HepG2 (cell line): ENCODE results near the gene EGLN2. TPM values are rescaled to one million over a fixed set of nuclear protein-coding genes. Genes with fewer than 3 reads are reported as not detected.
A peak's percentile ranks its signal among the peaks of the same experiment; 100 is the strongest.

Experiments used
- ATAC-seq: fragments of 200-7000 bp; cut with Tn5 transposase; 3 replicates; pipeline ENCODE4 v1.9.1; 2020; ENCODE audit warnings: mild to moderate bottlenecking, moderate library complexity
- BruUV-seq: library from RNA; stranded (reverse); fragments of 400-500 nt; replicated peaks from 2 replicates; lab custom pipeline; 2021; lab: Mats Ljungman, UMichigan
- CTCF ChIA-PET: fragments of 300-600 bp; formaldehyde crosslinking; extraction: SDS; loops from one replicate; lab custom pipeline; 2021; ENCODE audit warnings: low total read pairs, inconsistent platforms, low intra/inter-chr PET ratio; lab: Yijun Ruan, JAX
- POLR2A ChIA-PET: fragments of 350-600 bp; sonication (Branson Sonifier 250); formaldehyde crosslinking; loops from one replicate; lab custom pipeline; 2020; ENCODE audit warnings: antibody characterized with exemption, inconsistent platforms; lab: Yijun Ruan, JAX
- DNase-seq: peaks from one replicate; pipeline ENCODE4 v3.0.0-alpha.2; 2015; ENCODE audit warnings: low spot score
- FAIRE-seq: peaks from 3 replicates; lab custom pipeline; 2011; peaks lifted over from hg19 to GRCh38; lab: Jason Lieb, UNC
- H2AFZ ChIP-seq: one replicate; pipeline ENCODE4 v1.6.1; 2011; ENCODE audit warnings: low read length, inconsistent platforms
- H3K27ac ChIP-seq: fragments of 300-600 bp; 3 replicates; pipeline ENCODE4 v1.8.0; 2011; ENCODE audit warnings: mixed run types, mild to moderate bottlenecking, mixed read lengths, low read length, inconsistent platforms; ENCODE audit not compliant: insufficient read depth; ENCODE audit errors: extremely low read length
- H3K27me3 ChIP-seq, 2 experiments: fragments of 200-600 bp in 1 of 2; 2 replicates in 1 of 2; 3 replicates in 1 of 2; pipeline versions ENCODE4 v1.6.0 to v1.8.0; 2011; ENCODE audit warnings: low read length in 2 of 2, mild to moderate bottlenecking in 2 of 2, moderate library complexity in 2 of 2, inconsistent platforms in 1 of 2; ENCODE audit not compliant: insufficient read depth in 2 of 2, control insufficient read depth in 1 of 2
- H3K36me3 ChIP-seq, 2 experiments: fragments of 200-600 bp in 1 of 2; replicated peaks in 1 of 2; 2 replicates in 1 of 2; 3 replicates in 1 of 2; pipeline versions ENCODE4 v1.5.1 to v1.8.0; 2011; ENCODE audit warnings: low read length in 2 of 2, inconsistent platforms in 1 of 2; ENCODE audit not compliant: insufficient read depth in 2 of 2, control insufficient read depth in 1 of 2
- H3K4me1 ChIP-seq: 2 replicates; pipeline ENCODE4 v1.5.1; 2012; ENCODE audit warnings: low read length, inconsistent platforms; ENCODE audit not compliant: insufficient read depth
- H3K4me2 ChIP-seq: 2 replicates; pipeline ENCODE4 v1.6.0; 2011; ENCODE audit warnings: low read depth, low read length, inconsistent platforms
- H3K4me3 ChIP-seq, 3 experiments: fragments of 200-600 bp in 1 of 3; sonication (generic), shearing (Covaris generic) in 1 of 3; replicated peaks in 1 of 3; 2 replicates each; pipeline ENCODE4 v1.5.1; 2011 to 2016; ENCODE audit warnings: low read length in 3 of 3, inconsistent platforms in 2 of 3, low read depth in 2 of 3, mild to moderate bottlenecking in 2 of 3, control low read depth in 1 of 3, mixed read lengths in 1 of 3; ENCODE audit not compliant: insufficient read depth in 1 of 3
- H3K79me2 ChIP-seq: one replicate; pipeline ENCODE4 v1.6.1; 2011; ENCODE audit warnings: low read length, inconsistent platforms; ENCODE audit not compliant: insufficient read depth
- H3K9ac ChIP-seq: 2 replicates; pipeline ENCODE4 v1.6.0; 2011; ENCODE audit warnings: mild to moderate bottlenecking, low read depth, low read length, inconsistent platforms; ENCODE audit not compliant: insufficient read depth
- H3K9me3 ChIP-seq: 2 replicates; pipeline ENCODE4 v1.5.1; 2012; ENCODE audit warnings: mild to moderate bottlenecking, low read length
- H4K20me1 ChIP-seq: 2 replicates; pipeline ENCODE4 v1.6.0; 2011; ENCODE audit warnings: inconsistent platforms, mild to moderate bottlenecking, low read length, moderate library complexity; ENCODE audit not compliant: insufficient read depth
- EEA1 ChIP-seq: sonication (generic); formaldehyde crosslinking; IDR thresholded peaks from 2 replicates; pipeline ENCODE4 v1.5.1; 2020; ENCODE audit warnings: mild to moderate bottlenecking, missing genetic modification reagents, borderline replicate concordance
- MBD4 ChIP-seq: IDR thresholded peaks from 2 replicates; pipeline ENCODE4 v1.6.1; 2012; ENCODE audit warnings: low read length, inconsistent platforms, borderline replicate concordance
- MED13 ChIP-seq: sonication (generic); formaldehyde crosslinking; IDR thresholded peaks from 2 replicates; pipeline ENCODE4 v1.5.0; 2020; ENCODE audit warnings: missing genetic modification reagents
- REST ChIP-seq, 2 experiments: IDR thresholded peaks; 2 replicates each; pipeline ENCODE4 v1.6.1; 2011 to 2012; ENCODE audit warnings: low read length in 2 of 2, borderline replicate concordance in 1 of 2, low read depth in 1 of 2, mild to moderate bottlenecking in 1 of 2, moderate library complexity in 1 of 2
- SMARCE1 ChIP-seq: fragments of 450-650 bp; IDR thresholded peaks from 2 replicates; pipeline ENCODE4 v1.6.1; 2017; ENCODE audit warnings: borderline replicate concordance
- TOE1 ChIP-seq: sonication (generic); formaldehyde crosslinking; IDR thresholded peaks from 2 replicates; pipeline ENCODE4 v1.4.0; 2020; ENCODE audit warnings: mild to moderate bottlenecking, missing genetic modification reagents
- UBTF ChIP-seq: sonication (generic); formaldehyde crosslinking; IDR thresholded peaks from 2 replicates; pipeline ENCODE4 v1.4.0; 2020; ENCODE audit warnings: mild to moderate bottlenecking, missing genetic modification reagents
- YY1 ChIP-seq: IDR thresholded peaks from 2 replicates; pipeline ENCODE4 v1.6.1; 2011; ENCODE audit warnings: low read length, low read depth, moderate library complexity, mild to moderate bottlenecking; ENCODE audit not compliant: insufficient read depth, insufficient replicate concordance
- ZNF225 ChIP-seq: sonication (generic); formaldehyde crosslinking; IDR thresholded peaks from 2 replicates; pipeline ENCODE4 v1.4.0; 2020; ENCODE audit warnings: mild to moderate bottlenecking, missing genetic modification reagents
- ZNF260 ChIP-seq: sonication (generic); formaldehyde crosslinking; IDR thresholded peaks from 2 replicates; pipeline ENCODE4 v1.4.0; 2020; ENCODE audit warnings: missing genetic modification reagents, low read depth, mild to moderate bottlenecking, borderline replicate concordance
- ZNF720 ChIP-seq: sonication (generic); formaldehyde crosslinking; IDR thresholded peaks from 2 replicates; pipeline ENCODE4 v1.4.0; 2020; ENCODE audit warnings: missing genetic modification reagents
- ZNF800 ChIP-seq: sonication (generic); formaldehyde crosslinking; IDR thresholded peaks from 2 replicates; pipeline ENCODE4 v1.4.0; 2020; ENCODE audit warnings: missing genetic modification reagents
- ZSCAN12 ChIP-seq: sonication (generic); formaldehyde crosslinking; IDR thresholded peaks from 2 replicates; pipeline ENCODE4 v1.9.0; 2021; ENCODE audit warnings: mild to moderate bottlenecking, missing genetic modification reagents
- WGBS: methylation state at CpG from one replicate; pipeline ENCODE4 v1.1.6; 2017; ENCODE audit warnings: low lambda C conversion rate; 5-methylcytosine and 5-hydroxymethylcytosine counted together
- in situ Hi-C: cut with HindIII; loops from 2 replicates; pipeline ENCODE4 v1.10.0; 2017; ENCODE audit warnings: low pct_unique_long_range_greater_than_20kb; ENCODE audit not compliant: extremely low pct_ligation_motif_present
- intact Hi-C: fragments of 100-400 bp; cut with micrococcal nuclease; formaldehyde crosslinking; loops from one replicate; pipeline ENCODE4 v1.10.0; 2022; ENCODE audit not compliant: unreplicated experiment
- polyA plus RNA-seq, 8 experiments: library from polyadenylated mRNA; depleted of rRNA in 3 of 8; stranded (reverse) in 7 of 8; unstranded in 1 of 8; fragments of >200 nt; fragmentation: Illumina TruSeq in 4 of 8; extraction: Trizol in 4 of 8; gene quantifications; 2 replicates each; pipeline versions ENCODE4 v1.2.1 to v1.2.3, GENCODE V29; 2011 to 2016; ENCODE audit warnings: low read depth in 4 of 8, missing spikeins in 1 of 8, mixed read lengths in 1 of 8; ENCODE audit not compliant: insufficient read depth in 1 of 8
- total RNA-seq, 5 experiments: library from RNA; depleted of rRNA; stranded (reverse); fragments of >200 nt; fragmentation: Illumina TruSeq; extraction: Trizol; gene quantifications; 2 replicates each; pipeline ENCODE4 v1.2.3, GENCODE V29; 2016; ENCODE audit warnings: low read depth in 1 of 5

Gene EGLN2
- total and polyA plus RNA-seq, 2 of the 13 experiments (the other 11 are each of a cell fraction or from before 2014, with no cell fraction given) = 16.5 to 40.8 TPM

- Histone ChIP-seq H3K9ac (peak within 1 kb of the TSS; percentile 96), H3K9me3 (no peaks in the 10 kb centered on the region), H3K27ac (peak within 1 kb of the TSS; percentile 95), H3K79me2 (peaks cover 47% of the 10 kb centered on the region), H4K20me1 (peaks cover 16% of the 10 kb centered on the region), H3K4me1 (peaks cover 68% of the 10 kb centered on the region), H2AFZ (no peak within 1 kb of the TSS), H3K36me3 (peaks cover 0 to under 1% of the 10 kb centered on the region in 2 experiments; a peak in 3 of 5 replicates), H3K4me3 (peak within 1 kb of the TSS; percentile 73 to 89 (median 74)), H3K4me2 (peak within 1 kb of the TSS; percentile 99), H3K27me3 (no peaks in the 10 kb centered on the region; a peak in 1 of 5 replicates)
- intact Hi-C loops (loop anchor here (2.0 kb wide), 1 partner anchor 31 kb away; no protein-coding TSS in a partner anchor), in situ Hi-C loops (loop anchor here (5.0 kb wide), 2 partner anchors 33 to 57 kb away; partner anchors contain the start of genes COQ8B and ITPKC)
- ATAC-seq = peak; percentile 87
- DNase-seq = peak; percentile 99
- POLR2A ChIA-PET = interaction anchor here (0.7 to 2.9 kb wide), 27 partner anchors 8 to 1531 kb away, joined by 3 to 62 read pairs (median 5); partner anchors contain the start of genes COQ8B, EGLN2, ITPKC and MIA
- WGBS = 2% methylated on average over 37 of the region's 43 CpGs
- BruUV-seq = no TSS peak
- CTCF ChIA-PET = no interaction called here
- peak; percentile 98 for FAIRE-seq
- TF ChIP-seq ZSCAN12 (CRISPR knock-in tag) = no peak
- no peak for TF ChIP-seq EEA1
- TF ChIP-seq MBD4 = no peak
- TF ChIP-seq MED13 = no peak
- TF ChIP-seq ZNF260 (CRISPR knock-in tag) = no peak
- TF ChIP-seq ZNF720 (CRISPR knock-in tag) = no peak
- no peak for TF ChIP-seq ZNF800 (CRISPR knock-in tag)
- no peak for TF ChIP-seq TOE1
- peak; percentile 96 for TF ChIP-seq YY1
- no peak for TF ChIP-seq SMARCE1
- TF ChIP-seq UBTF = no peak
- no peak; a peak in 1 of 4 replicates for TF ChIP-seq REST (IDR thresholded peaks at IDR 0.05; ENCODE audit: borderline replicate concordance in 1 of 2, low read depth in 1 of 2, low read length in 2 of 2)
- TF ChIP-seq ZNF225 (CRISPR knock-in tag) = no peak
Measured at GRCh38 chr19:40750058-40750873, 48.7 kb upstream of the EGLN2 start, which contains the start of gene ACTMAP. TSS of gene ACTMAP (minus strand) at chr19:40750477. CDS start at chr19:40749803, 674 bp downstream.
